ENCODE measurements around the gene LRRK1.

LRRK1 gene

DNA sequence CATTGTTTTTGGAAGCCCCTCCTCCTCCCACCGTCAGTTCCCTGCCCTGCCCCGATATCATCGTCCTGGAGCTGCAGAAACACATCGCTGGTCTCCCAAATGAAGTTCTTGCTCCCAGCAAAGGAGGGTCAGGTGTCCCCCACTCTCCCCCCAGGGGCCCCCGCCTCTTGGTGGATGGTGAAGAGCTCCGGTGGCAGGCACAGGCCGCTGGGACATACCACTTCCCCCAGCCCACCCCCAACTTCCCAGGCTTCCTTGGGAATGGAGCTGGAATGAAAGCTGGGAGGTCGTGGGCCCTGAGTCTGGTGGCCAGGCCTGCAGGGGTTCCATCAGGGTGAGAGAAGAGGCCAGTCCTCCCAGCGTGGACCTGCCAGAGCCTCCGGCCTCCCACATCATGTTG is 195.0 kb downstream of the LRRK1 start:
- TF ChIP-seq, protein P1, sequence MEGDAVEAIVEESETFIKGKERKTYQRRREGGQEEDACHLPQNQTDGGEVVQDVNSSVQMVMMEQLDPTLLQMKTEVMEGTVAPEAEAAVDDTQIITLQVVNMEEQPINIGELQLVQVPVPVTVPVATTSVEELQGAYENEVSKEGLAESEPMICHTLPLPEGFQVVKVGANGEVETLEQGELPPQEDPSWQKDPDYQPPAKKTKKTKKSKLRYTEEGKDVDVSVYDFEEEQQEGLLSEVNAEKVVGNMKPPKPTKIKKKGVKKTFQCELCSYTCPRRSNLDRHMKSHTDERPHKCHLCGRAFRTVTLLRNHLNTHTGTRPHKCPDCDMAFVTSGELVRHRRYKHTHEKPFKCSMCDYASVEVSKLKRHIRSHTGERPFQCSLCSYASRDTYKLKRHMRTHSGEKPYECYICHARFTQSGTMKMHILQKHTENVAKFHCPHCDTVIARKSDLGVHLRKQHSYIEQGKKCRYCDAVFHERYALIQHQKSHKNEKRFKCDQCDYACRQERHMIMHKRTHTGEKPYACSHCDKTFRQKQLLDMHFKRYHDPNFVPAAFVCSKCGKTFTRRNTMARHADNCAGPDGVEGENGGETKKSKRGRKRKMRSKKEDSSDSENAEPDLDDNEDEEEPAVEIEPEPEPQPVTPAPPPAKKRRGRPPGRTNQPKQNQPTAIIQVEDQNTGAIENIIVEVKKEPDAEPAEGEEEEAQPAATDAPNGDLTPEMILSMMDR (IDR thresholded peaks at IDR 0.05; ENCODE audit: low read depth, low read length) = no peak
- DNase-seq = no peak
- Histone ChIP-seq H3K27ac (no peak overlapping the region), H3K4me3 (ENCODE audit: low read depth, low read length) (no peak overlapping the region), H3K36me3 (no peaks in the 10 kb centered on the region), H3K9me3 (ENCODE audit: severe bottlenecking) (no peaks in the 10 kb centered on the region), H3K27me3 (ENCODE audit: insufficient read depth, low read depth, severe bottlenecking) (no peaks in the 10 kb centered on the region)

DNA sequence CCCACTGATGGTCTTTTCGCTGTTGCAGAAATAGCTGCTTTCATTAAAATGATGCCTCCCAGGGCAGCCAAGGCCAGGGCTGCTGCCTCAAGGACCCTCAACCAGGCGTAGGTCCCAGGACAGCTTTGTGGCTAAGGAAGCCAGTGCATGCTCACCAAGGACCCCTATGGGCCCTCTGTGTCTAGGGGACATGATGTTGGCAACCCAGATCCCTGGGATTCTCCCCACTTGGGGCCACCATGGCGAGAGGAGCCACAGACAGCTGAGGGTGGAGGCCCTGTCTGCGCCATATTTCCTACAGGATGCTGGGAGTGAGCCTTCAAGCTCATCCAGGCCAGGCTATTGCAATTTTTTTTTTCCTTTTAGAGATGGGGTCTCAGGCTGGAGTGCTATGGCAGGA is 195.5 kb downstream of the LRRK1 start:
- H3K27me3 ChIP-seq (ENCODE audit: insufficient read depth, low read depth, severe bottlenecking) = no peaks in the 10 kb centered on the region
- TF ChIP-seq, protein P1 (IDR thresholded peaks at IDR 0.05; ENCODE audit: low read depth, low read length) = no peak
- no peak overlapping the region for H3K27ac ChIP-seq

DNA sequence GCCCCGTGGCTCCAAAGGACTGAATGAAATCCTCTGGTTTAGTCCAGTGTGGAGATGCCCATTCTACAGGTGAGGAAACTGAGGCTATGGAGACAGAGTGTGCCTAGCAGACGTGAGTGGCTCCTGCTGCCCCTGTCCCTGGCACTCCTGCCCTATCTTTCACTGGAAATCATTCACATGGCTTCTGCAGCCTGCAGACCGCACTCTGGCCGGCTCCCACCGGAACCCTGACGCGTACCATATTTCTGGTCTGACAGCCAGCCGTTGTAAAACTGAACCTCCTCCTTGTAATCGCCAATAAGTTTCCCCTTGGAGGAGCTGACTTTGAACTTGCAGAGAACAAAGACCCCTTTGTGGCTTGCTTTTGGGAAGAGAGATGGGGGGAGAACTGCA is 196.2 kb downstream of the LRRK1 start:
- no peak overlapping the region for H3K4me3 ChIP-seq (ENCODE audit: low read depth, low read length)
- no peak for DNase-seq
- TF ChIP-seq, protein P1 (IDR thresholded peaks at IDR 0.05; ENCODE audit: low read depth, low read length) = no peak
- H3K27ac ChIP-seq = no peak overlapping the region
- no peaks in the 10 kb centered on the region for H3K27me3 ChIP-seq (ENCODE audit: insufficient read depth, low read depth, severe bottlenecking)
- no peaks in the 10 kb centered on the region for H3K9me3 ChIP-seq (ENCODE audit: severe bottlenecking)
- H3K36me3 ChIP-seq = no peaks in the 10 kb centered on the region

More for the DNA sequence above, 195.5 kb downstream of the LRRK1 start:
- DNase-seq = no peak
- Histone ChIP-seq H3K4me3 (ENCODE audit: low read depth, low read length) (no peak overlapping the region), H3K9me3 (ENCODE audit: severe bottlenecking) (no peaks in the 10 kb centered on the region), H3K36me3 (no peaks in the 10 kb centered on the region)

DNA sequence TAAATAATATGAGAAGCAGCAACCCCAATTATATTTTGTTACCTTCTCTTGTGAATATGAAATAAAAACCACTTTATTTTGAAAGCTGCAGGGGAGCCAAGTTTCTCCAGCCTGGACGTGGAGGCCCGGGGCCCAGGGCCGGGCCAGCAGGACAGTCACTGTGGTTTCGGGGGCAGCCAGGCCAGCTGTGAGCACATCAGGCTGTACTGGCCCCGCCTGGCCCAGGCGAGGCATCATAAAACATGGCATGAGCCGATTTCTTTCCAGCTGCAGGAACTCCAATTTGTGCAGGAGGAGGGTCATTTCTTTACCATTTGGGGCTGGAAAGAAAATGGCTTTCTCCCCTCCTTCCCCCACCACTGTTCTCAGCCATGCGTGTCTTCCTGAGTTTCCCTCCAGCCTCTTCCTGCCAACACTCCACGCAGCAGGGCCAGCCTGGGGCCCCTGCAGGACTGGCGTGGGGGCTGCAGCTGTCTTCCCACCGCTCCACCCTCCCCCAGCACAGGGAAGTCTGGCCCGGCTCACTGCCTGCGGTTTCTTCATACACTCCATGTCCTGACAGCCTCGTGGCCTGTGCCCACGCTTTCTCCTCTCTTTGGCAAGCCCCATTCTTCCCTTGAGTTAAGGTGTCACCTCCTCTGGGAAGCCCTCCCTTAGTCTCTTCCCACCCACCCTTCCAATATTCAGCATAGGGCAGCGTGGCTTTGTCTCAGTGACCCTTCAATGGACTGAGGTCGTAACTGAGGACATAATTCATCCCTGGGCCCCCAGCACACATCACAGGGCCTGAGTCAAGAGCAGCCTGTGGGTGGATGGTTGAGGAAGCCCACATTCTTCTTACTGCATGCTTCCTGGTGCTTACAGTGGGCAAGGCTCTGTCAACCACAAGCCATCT is 196.9 kb downstream of the LRRK1 start:
- H3K9me3 ChIP-seq (ENCODE audit: severe bottlenecking) = no peaks in the 10 kb centered on the region

DNA sequence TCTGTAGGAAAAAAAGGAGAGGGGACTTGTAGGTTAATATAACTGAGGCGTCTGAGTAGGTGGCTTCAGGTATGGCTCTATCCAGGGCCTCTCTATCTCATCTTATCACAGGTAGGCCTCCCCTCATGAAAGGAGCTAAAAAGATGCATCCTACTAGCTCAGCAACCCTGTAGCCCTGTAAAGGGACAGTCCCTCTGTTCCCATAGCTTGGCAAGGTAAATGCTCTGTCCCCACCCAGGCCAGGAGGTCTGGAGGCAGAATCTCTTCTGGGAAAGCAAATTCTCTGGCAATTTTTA is 197.5 kb downstream of the LRRK1 start:
- Histone ChIP-seq H3K27ac (no peak overlapping the region), H3K4me3 (ENCODE audit: low read depth, low read length) (no peak overlapping the region), H3K36me3 (no peaks in the 10 kb centered on the region), H3K9me3 (ENCODE audit: severe bottlenecking) (no peaks in the 10 kb centered on the region), H3K27me3 (ENCODE audit: insufficient read depth, low read depth, severe bottlenecking) (no peaks in the 10 kb centered on the region)
- DNase-seq = no peak
- TF ChIP-seq, protein P1 (IDR thresholded peaks at IDR 0.05; ENCODE audit: low read depth, low read length) = no peak

More for the DNA sequence above, 196.9 kb downstream of the LRRK1 start:
- DNase-seq = no peak
- Histone ChIP-seq H3K27me3 (ENCODE audit: insufficient read depth, low read depth, severe bottlenecking) (no peaks in the 10 kb centered on the region), H3K27ac (no peak overlapping the region), H3K4me3 (ENCODE audit: low read depth, low read length) (no peak overlapping the region), H3K36me3 (no peaks in the 10 kb centered on the region)
- TF ChIP-seq, protein P1 (IDR thresholded peaks at IDR 0.05; ENCODE audit: low read depth, low read length) = no peak

DNA sequence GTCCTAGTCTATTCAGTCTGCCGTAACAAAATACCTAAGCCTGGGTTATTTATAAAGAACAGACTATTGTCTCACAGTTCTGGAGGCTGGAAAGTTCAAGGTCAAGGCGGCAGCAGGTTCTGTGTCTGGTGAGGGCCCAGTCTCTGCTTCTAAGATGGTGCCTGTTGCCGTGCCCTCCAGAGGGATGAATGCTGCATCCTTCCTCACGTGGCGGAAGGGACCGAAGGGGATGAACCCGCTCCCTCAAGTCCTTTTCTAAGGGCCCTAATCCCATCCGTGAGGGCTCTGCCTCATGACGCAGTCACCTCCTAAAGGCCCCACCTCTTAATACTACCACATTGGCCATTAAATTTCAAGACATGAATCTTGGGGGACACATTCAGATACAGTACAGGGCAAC is 199.0 kb downstream of the LRRK1 start:
- no peak for DNase-seq
- Histone ChIP-seq H3K27ac (no peak overlapping the region), H3K4me3 (ENCODE audit: low read depth, low read length) (no peak overlapping the region), H3K36me3 (no peaks in the 10 kb centered on the region), H3K9me3 (ENCODE audit: severe bottlenecking) (no peaks in the 10 kb centered on the region), H3K27me3 (ENCODE audit: insufficient read depth, low read depth, severe bottlenecking) (no peaks in the 10 kb centered on the region)
- TF ChIP-seq, protein P1 (IDR thresholded peaks at IDR 0.05; ENCODE audit: low read depth, low read length) = no peak
